ENCODE data around the gene GALNT9.
"Not testable (repeated sequence)": the region's sequence is repeated elsewhere in the genome, so short reads cannot be mapped to it uniquely, and the experiment has no call there.

- not testable (repeated sequence) for TF ChIP-seq CTCF (IDR thresholded peaks at IDR 0.05; ENCODE audit: low read depth, low read length); EZH2phosphoT487 (IDR thresholded peaks at IDR 0.05; ENCODE audit: low read depth)
Measured at GRCh38 chr12:132195242-132195641, 134.1 kb downstream of the GALNT9 start.

Data from OCI-LY3 (cell line).